ENCODE measurements around the gene CGB3.

The CGB3 gene

GRCh38 chr19:49014870-49015255 is 9.3 kb downstream of the CGB3 start:
- DNase-seq (ENCODE audit: low spot score) = no peak

GRCh38 chr19:49014123-49014869 is 9.8 kb downstream of the CGB3 start:
- peak; percentile 69 for DNase-seq (ENCODE audit: low spot score)

GRCh38 chr19:49011194-49011593 is 12.9 kb downstream of the CGB3 start:
- DNase-seq (ENCODE audit: low spot score) = no peak

- no peak for DNase-seq (ENCODE audit: low spot score)
These were observed 13.7 kb downstream of the CGB3 start for GRCh38 chr19:49010453-49010852.

DNA sequence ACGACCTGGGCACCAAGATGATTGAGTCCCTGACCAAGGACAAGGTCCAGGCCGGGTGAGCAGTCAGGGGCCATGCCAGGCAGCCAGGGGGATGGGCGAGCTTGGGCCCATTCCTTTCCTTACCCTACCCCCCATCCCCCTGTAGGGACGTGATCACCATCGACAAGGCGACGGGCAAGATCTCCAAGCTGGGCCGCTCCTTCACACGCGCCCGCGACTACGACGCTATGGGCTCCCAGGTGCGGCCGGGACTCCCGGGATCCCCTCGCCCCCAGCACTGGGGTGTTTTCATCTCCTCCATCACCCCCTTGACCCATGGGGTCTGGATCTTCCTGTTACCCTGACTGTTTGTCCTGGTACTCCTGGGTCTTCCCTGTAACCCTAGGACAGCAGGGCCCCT is 14.3 kb downstream of the CGB3 start:
- no peak for DNase-seq (ENCODE audit: low spot score)

DNA sequence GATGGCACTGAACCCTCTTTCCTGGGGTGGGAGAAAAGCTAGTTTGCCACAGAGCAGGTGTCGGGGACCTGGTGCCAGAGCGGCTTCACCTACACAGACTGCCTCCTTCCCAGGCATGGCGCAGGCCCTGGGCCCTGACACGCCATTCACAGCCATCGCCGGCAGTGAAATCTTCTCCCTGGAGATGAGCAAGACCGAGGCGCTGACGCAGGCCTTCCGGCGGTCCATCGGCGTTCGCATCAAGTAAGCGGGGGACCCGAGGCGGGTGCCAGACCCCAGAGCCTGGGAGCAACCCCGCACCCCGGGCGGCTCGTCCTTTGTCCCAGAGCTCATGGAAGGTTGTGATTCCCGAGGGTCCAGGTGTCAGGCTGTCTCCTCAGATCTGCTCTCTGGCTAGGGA is 17.2 kb downstream of the CGB3 start:
- no peak for DNase-seq (ENCODE audit: low spot score)

DNA sequence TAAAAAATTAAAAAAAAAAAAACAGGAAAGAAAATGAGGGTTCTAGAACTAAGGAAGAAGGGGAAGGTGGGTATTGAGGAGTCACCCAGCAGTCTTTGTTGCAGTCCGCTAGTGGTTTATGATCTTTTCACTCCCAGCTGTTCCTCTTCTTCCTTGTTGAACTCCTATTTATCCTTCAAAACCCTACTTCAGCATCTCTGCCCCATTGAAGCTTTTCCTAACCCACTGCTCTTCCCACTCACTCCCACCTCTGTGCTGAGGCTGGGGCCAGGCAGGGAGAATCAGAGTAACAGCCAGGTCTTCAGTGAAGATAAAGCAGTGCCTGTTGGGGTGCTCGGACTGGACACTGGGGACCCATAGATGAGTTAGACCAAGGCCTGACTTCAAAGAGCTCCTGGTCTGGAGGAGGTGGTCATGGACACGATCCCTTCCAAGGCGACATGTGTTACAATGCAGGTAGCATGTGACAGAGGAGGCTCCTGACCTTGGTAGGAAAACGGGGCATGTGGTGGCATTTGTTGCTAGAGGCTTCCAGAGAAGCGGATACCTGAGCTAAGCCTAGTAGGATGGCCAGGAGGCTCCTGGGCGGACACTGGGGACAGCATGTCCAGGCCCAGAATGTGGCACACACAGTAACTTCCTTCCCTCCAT is 19.0 kb downstream of the CGB3 start:
- DNase-seq (ENCODE audit: low spot score) = no peak

- DNase-seq (ENCODE audit: low spot score) = no peak
These were observed 20.0 kb downstream of the CGB3 start for GRCh38 chr19:49004133-49004532.

DNA sequence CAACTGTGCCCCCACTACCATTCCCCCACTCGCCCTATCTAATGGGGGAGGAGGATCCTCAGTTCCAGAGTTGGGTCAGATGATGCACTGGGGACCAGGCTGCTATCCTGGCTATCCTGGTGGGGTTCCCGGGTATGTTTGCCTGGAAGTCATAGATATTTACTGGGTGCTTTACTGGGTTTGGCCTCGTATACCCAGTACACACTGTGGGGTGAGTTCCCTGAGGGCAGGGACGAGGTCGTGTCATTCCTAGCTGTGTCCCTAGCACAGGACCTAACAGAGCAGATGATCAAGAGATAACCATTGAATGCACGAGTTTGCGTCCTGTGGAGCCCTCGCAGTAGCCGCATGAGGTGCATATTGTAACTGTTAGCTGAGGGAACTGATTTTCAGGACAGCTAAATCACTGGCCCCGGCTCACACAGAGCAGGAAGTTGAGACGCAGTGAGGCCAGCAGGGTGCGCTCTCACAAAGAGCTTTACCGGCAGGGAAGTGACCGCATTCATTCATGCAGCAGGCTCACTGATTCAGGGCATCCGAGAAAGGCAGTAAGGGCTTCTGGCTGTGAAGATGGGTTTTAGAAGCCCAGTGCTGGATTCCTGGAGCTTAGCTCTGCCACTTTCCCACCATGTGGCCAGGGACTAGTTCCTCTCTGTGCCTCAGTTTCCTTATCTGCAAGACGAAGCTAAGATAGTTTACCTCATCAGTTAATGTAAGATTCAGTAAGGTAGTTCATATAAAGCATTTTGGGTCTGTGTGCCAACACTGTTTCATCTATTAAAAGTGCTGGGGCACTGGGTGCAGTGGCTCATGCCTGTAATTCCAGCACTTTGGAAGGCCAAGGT is 24.4 kb downstream of the CGB3 start:
- DNase-seq (ENCODE audit: low spot score) = peak; percentile 47

DNA sequence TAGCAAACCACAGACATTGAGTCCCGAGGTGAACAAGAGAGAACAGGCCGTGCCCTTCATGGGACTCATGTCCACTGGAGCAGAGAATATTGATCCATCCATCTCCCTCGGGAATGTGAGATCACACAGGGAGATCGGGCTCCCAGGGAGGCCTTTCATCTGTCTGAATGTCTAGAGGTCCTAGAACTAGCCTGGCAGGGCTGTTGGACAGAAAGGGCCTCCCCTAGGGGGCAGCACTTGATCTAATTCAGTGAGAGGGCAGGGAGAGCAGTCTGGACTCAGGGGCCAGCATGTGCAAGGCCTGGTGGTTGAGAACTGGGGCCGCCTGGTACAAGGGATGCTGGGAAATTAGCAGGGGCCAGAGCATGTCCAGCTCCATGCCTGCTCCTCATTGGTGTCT is 26.2 kb downstream of the CGB3 start:
- DNase-seq (ENCODE audit: low spot score) = peak; percentile 64

DNA sequence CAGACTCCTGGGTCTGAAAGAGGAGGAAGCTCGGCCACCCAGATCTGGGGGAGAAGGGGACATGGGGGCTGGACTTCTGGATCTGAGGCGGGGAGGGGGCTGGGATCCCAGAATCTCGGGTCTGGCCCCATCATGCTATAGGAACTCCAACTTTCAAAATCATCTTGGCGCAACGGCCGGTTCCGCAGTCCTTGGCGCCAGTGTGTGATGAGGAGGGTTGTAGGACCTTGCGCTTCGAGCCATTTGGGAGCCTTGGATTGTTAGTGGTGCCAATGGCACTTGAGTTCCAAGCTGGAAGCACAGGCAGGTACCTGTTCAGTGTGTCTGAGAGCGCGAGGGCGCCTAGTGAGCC is 30.1 kb downstream of the CGB3 start:
- peak; percentile 58 for DNase-seq (ENCODE audit: low spot score)

DNA sequence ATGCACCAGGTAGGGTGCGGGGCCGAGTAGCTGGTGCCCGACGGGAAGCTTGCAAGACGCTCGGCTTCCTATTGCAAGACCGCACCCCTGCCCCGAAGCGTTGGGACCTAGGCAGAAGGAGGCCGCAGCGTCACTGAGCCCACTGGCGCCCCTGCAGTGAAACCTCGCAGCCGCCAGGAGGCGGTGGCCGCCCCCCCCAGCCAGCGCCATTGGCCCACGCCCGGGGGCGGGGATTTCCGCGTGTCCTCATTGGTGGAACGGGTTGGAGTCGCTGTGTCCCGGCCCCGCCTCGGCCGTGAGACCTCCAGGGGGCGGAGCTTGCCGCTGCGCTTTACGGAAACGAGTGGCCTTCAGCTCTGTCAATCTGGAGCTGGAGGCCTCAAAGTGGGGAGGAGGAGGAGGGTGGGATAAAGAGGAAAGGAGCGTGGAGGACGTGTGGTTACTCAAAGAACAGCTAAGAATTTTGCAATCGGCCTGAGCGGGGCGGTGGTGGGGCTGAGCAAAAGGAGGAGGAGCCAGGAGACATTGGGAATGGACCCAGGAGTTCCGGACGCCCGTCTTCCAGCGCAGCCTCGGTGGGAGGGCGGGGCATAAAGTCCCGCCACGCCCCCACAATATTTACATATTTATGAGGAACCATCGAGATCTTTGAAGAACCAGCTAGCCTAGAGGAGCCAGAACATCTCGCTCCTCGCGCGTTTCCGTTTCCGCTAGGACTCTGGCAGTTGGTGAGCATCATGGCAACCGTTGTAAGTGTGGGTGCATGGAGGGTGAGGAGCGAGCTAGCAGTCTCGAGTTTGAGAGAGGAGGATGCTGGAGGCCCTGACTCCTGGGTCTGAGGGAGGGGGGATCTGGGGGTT is 30.7 kb downstream of the CGB3 start, which contains the start of the genes GYS1 and RUVBL2:
GYS1 (minus strand) TSS at position 135 of the 860 bp plus-strand sequence. CDS start 197 bp downstream, outside the sequence.
RUVBL2 (plus strand) TSS at position 713 of the 860 bp plus-strand sequence; CDS start at position 738, 25 bp downstream.
- peak; percentile 99 for DNase-seq (ENCODE audit: low spot score)

DNA sequence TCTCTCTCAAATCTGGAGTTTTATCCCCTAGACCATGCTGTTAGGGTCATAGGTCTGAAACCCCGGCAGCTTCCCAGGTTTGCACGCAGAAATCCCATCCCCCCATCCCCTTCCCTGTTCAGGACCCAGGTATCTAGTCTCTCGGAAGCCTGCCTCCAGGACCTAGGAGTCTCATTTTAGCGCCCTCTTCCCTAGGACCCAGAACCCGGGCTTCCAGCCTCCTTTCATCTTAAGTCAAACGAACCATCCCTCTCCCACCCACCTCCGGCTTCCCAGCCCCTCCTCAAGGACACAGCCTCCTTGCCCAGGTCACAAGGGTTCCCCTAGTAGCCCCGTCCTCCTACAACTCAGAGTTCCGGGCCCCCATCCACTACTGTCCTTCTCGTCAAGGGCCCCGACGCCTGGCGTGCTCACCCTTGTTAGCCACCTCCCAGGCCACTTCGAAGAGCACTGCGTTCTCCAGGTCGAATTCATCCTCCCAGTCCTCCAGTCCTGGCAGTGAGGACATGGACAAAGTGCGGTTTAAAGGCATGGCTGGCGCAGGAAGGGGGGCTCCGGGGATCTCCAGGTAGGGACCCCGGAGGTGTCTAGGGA is 31.5 kb downstream of the CGB3 start:
- no peak for DNase-seq (ENCODE audit: low spot score)

- DNase-seq (ENCODE audit: low spot score) = peak; percentile 89
These were observed 32.1 kb downstream of the CGB3 start for GRCh38 chr19:48991873-48992580.

DNA sequence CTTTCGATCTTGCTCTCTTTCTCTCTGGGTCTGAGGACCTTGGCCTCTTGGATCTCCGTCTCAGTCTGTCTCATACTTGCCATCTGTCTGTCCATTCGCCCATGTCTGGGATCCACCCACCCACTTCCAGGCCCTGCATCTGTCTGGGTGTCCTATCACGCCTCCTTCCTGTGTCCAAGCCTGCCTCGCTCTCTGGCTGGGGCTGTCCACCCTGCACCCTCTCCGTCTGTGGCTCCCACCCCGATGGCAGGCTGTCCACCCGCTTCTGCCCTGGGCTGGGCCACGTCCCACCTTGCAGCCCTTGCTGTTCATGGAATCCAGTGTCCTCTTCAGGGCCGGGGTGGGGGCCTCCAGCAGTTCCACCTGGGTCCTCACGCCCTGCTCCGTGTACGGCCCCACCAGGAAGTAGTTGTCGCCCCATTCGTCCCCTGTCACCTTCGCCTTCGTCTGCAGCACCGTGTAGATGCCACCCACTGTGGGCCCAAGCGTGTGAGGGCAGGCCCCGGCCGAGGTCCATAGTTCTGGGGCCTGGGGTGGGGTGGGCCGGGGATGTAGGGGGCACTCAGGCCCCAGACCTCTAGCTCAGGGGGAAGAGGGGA is 33.0 kb downstream of the CGB3 start:
- no peak for DNase-seq (ENCODE audit: low spot score)

GRCh38 chr19:48990400-48990799 is 33.7 kb downstream of the CGB3 start:
- no peak for DNase-seq (ENCODE audit: low spot score)

DNA sequence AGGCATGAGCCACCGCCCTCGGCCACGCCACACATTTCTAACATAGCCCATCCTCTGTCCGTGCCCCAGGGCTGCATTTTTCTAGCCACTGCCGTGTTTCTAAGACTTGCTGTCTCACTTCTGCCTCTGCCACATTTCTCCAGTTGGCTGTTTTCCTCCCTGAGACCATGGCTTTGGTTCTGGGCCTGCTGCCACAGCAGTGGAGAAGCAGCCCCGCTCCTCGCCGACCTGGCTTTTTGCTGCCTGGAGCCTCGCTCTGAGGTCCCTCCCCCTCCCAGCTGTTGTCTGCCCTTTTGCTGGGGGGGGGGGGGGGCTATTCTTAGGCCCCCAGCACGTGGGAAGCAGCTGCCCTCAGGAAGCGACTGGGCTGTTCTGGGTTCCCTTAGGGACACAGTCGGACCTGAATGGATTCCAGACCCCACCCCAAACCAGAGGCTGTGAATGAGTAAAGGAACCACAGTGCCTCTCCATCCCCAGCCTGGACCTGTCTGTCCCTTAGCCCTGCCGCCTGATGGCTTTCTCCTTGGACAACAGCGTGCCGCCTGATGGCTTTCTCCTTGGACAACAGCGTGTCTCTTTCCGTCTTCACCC is 34.3 kb downstream of the CGB3 start:
- no peak for DNase-seq (ENCODE audit: low spot score)

DNA sequence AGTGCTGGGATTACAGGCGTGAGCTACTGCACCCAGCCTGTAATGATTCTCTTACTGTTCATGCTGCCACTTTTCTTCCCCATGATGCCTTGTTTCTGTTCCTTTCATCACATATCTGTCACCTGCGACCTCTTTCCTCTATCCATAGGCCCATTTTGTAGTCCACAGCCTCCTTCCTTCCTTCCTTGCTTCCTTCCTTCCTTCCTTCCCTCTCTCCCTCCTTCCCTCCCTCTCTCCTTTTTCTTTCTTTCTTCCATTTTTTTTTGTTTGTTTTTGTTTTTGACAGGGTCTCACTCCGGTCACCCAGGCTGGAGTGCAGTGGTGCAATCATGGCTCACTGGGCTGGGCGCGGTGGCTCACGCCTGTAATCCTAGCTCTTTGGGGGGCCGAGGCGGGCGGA is 35.3 kb downstream of the CGB3 start:
- no peak for DNase-seq (ENCODE audit: low spot score)

- no peak for DNase-seq (ENCODE audit: low spot score)
These were observed 35.8 kb downstream of the CGB3 start for GRCh38 chr19:48988286-48988685.

GRCh38 chr19:48987323-48987722 is 36.8 kb downstream of the CGB3 start:
- DNase-seq (ENCODE audit: low spot score) = no peak
